RWPE1 (cell line): ENCODE measurements around the gene MTRFR.

Source experiments
- CTCF ChIA-PET: fragments of 350-600 bp; sonication (Branson Sonifier 250); formaldehyde crosslinking; extraction: SDS; loops from one replicate; lab custom pipeline; 2021; lab: Yijun Ruan, JAX
- POLR2A ChIA-PET: fragments of 400-600 bp; formaldehyde crosslinking; extraction: SDS; loops from one replicate; lab custom pipeline; 2020; ENCODE audit warnings: antibody characterized with exemption; ENCODE audit not compliant: low non-redundant PET; lab: Yijun Ruan, JAX
- DNase-seq: peaks from one replicate; pipeline ENCODE4 v3.0.0; 2012; ENCODE audit warnings: low spot score
- H3K27ac ChIP-seq: fragments of 450-650 bp; 2 replicates; pipeline ENCODE4 v1.5.1; 2017
- CTCF ChIP-seq: fragments of 450-650 bp; conservative IDR thresholded peaks from 2 replicates; pipeline ENCODE4 v1.5.1; 2017; ENCODE audit warnings: low read depth, mild to moderate bottlenecking

Gene MTRFR

GRCh38 chr12:123305136-123305535 is 71.9 kb downstream of the MTRFR start:
- ChIA-PET POLR2A (no interaction called here), CTCF (interaction anchor here (0.6 kb wide), 2 partner anchors 67 to 344 kb away, joined by 4 to 5 read pairs; no protein-coding TSS in a partner anchor)
- no peak for TF ChIP-seq CTCF
- no peak for DNase-seq
- H3K27ac ChIP-seq: no peak overlapping the region; the same call in 1 of the 2 replicates

GRCh38 chr12:123306200-123306599 is 73.0 kb downstream of the MTRFR start:
- CTCF ChIA-PET: no interaction called here
- TF ChIP-seq CTCF: no peak
- no peak overlapping the region for H3K27ac ChIP-seq
- POLR2A ChIA-PET: interaction anchor here (0.6 kb wide), 1 partner anchor 300 kb away, joined by 8 read pairs; no protein-coding TSS in a partner anchor
- no peak for DNase-seq
